Measurements from ENCODE around the gene ARL13A. TPM values are rescaled to one million over a fixed set of nuclear protein-coding genes. Genes with fewer than 3 reads are reported as not detected.

ARL13A gene
- not detected for total RNA-seq

DNA sequence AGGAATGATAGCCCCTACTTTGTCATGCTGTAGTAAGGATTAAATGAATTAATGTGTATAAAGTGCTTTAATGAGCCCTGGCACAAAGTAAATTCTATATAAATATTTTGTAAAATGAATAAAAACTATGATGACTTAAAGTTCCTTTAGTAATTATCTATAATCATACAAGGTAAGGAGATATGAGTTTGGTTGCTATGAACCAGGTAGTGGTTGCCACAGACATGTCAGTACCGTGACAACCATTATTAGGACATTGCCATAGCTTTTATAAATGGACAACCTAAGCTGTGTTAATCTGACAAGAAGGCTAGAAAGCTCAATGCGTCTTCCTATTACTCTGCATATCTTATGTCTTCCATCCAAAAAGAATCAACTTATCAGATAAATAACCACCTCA lies at the start of gene ARL13A:
TSS of gene ARL13A (plus strand) at position 301 of the 400 bp plus-strand sequence. CDS start 3,982 bp downstream, outside the sequence.
- no peak within 1 kb of the TSS for H3K4me3 ChIP-seq
- H3K27me3 ChIP-seq = no peaks in the 10 kb centered on the region
- no peak for DNase-seq
- H3K9me3 ChIP-seq = no peaks in the 10 kb centered on the region
- H3K36me3 ChIP-seq = no peaks in the 10 kb centered on the region
- H3K4me1 ChIP-seq = no peaks in the 10 kb centered on the region
- no peak within 1 kb of the TSS for H3K27ac ChIP-seq
- TF ChIP-seq POLR2A (IDR thresholded peaks at IDR 0.05) = no peak
- TF ChIP-seq, protein P1, sequence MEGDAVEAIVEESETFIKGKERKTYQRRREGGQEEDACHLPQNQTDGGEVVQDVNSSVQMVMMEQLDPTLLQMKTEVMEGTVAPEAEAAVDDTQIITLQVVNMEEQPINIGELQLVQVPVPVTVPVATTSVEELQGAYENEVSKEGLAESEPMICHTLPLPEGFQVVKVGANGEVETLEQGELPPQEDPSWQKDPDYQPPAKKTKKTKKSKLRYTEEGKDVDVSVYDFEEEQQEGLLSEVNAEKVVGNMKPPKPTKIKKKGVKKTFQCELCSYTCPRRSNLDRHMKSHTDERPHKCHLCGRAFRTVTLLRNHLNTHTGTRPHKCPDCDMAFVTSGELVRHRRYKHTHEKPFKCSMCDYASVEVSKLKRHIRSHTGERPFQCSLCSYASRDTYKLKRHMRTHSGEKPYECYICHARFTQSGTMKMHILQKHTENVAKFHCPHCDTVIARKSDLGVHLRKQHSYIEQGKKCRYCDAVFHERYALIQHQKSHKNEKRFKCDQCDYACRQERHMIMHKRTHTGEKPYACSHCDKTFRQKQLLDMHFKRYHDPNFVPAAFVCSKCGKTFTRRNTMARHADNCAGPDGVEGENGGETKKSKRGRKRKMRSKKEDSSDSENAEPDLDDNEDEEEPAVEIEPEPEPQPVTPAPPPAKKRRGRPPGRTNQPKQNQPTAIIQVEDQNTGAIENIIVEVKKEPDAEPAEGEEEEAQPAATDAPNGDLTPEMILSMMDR (IDR thresholded peaks at IDR 0.05) = no peak

GRCh38 chrX:100924375-100924774 lies 45.1 kb upstream of the ARL13A start:
- peak overlapping the region in 1 of 4 donors; percentile 13 for H3K27ac ChIP-seq
- H3K4me3 ChIP-seq = no peak overlapping the region
- H3K27me3 ChIP-seq = no peaks in the 10 kb centered on the region
- no peaks in the 10 kb centered on the region for H3K36me3 ChIP-seq
- H3K4me1 ChIP-seq = no peaks in the 10 kb centered on the region
- H3K9me3 ChIP-seq = no peaks in the 10 kb centered on the region
- no peak for DNase-seq
- TF ChIP-seq, protein P1 (IDR thresholded peaks at IDR 0.05) = no peak
- no peak for TF ChIP-seq POLR2A (IDR thresholded peaks at IDR 0.05)

- Histone ChIP-seq H3K27ac (no peak overlapping the region), H3K9me3 (no peaks in the 10 kb centered on the region), H3K4me3 (peak overlapping the region in 2 of 4 donors; percentile 17 to 57), H3K4me1 (no peaks in the 10 kb centered on the region), H3K27me3 (no peaks in the 10 kb centered on the region), H3K36me3 (no peaks in the 10 kb centered on the region)
- no peak for TF ChIP-seq POLR2A (IDR thresholded peaks at IDR 0.05)
- TF ChIP-seq, protein P1 (IDR thresholded peaks at IDR 0.05) = no peak
- no peak for DNase-seq
Observed at GRCh38 chrX:100926453-100926852, 43.1 kb upstream of the ARL13A start.

DNA sequence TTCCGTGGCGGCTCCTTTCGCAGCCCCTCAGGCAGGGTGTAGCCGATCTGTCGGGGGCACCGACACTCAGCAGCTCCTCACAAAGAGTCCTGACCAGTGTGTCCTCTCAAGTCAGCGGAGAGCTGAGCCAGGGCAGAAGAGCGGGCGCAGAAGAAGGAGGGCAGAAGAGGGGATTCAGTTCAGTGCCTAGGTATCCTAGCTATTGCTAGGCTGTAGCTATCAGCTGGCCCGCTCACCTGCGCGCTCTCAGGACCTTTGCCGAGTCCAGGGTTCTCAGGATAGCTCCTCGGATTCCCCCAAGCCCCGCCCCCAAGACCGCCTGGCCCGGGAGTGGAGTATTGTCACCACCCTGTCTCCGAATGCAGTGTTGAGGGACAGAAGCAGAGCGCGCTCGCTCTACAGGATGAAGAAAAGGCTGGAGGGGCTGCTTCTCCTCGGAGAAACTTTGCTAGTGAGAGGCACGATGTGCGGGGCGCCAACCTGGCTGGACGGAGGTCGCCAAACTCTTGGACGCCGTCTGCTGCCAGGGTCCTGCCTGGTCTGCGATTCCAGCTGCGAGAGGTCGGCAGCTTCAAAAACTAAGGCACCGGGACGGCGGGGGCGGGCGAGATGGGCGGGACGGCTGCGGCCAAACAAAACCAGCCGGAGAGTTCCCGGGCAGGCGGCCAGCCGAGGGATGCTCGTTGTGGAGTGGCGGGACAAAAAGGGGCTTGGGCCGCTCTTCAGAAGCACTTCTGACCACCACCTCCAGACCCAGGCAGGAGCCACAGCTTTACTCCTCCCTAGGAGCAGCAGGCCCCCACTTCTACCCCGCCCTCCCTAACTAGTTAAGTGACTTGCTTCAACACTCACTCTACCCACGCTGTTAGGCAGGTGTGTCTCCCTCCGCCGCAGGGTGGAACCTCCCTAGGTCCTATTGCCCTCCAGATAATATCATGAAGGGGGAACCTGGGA lies 40.6 kb upstream of the ARL13A start, which contains the start of gene XKRX:
TSS of gene XKRX (minus strand) at position 258 of the 954 bp plus-strand sequence. CDS start 613 bp downstream, outside the sequence.
- Histone ChIP-seq H3K27me3 (no peaks in the 10 kb centered on the region), H3K4me1 (no peaks in the 10 kb centered on the region), H3K27ac (peak within 1 kb of the TSS; percentile 44 to 77 (median 52)), H3K4me3 (peak within 1 kb of the TSS; percentile 43 to 57 (median 48)), H3K9me3 (no peaks in the 10 kb centered on the region), H3K36me3 (no peaks in the 10 kb centered on the region)
- TF ChIP-seq, protein P1 (IDR thresholded peaks at IDR 0.05) = no peak
- TF ChIP-seq POLR2A (IDR thresholded peaks at IDR 0.05) = peak; percentile 53 to 64
- DNase-seq = peak; percentile 74 to 81 (median 79)

DNA sequence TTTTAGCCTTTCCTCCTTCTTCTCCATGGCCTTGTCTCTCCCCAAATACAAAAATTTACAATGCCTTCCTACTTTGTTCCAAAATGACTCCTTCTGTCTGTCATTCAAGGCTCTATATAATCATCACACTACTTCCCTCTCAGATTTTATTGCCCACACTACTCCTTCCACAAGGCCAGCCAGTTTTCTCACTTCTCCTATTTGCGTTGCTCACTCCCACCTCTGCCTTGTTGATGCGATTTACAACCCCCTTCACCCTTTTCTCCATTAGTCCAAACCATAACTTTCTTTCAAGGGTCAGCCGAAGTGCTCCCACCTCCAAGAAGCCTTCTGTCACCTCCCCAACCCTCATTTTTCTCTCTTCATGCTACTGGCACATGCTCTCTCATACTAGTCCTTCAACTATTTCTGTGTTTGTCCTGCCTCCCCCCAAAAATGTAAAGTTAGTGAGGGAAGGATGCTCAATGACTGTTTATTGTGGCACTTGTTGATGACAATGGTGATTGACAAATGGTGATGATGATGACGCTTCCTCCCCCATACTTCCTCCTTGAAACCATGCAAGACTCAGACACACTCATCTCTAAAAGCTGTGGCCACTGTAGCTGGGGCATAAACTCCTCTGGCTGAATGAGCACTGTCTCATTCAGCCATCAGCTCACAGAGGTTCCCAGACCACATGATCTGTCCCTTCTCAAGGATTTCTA lies 38.1 kb upstream of the ARL13A start:
- no peak overlapping the region for H3K27ac ChIP-seq
- TF ChIP-seq POLR2A (IDR thresholded peaks at IDR 0.05) = no peak
- TF ChIP-seq, protein P1 (IDR thresholded peaks at IDR 0.05) = no peak
- H3K9me3 ChIP-seq = no peaks in the 10 kb centered on the region
- H3K4me1 ChIP-seq = no peaks in the 10 kb centered on the region
- DNase-seq = no peak
- no peaks in the 10 kb centered on the region for H3K36me3 ChIP-seq
- no peaks in the 10 kb centered on the region for H3K27me3 ChIP-seq
- H3K4me3 ChIP-seq = no peak overlapping the region
